Retinal pigment epithelial cell (primary cell): ENCODE measurements around the gene DPEP2.

Experiments
- DNase-seq: peaks from one replicate; pipeline ENCODE4 v3.0.0-alpha.2; 2010; ENCODE audit warnings: low read depth
- H3K4me3 ChIP-seq: 2 replicates; pipeline ENCODE4 v1.5.1; 2011; ENCODE audit warnings: mild to moderate bottlenecking, low read length, control low read depth, moderate library complexity
- TF ChIP-seq, protein P1 (sequence below): conservative IDR thresholded peaks from 2 replicates; pipeline ENCODE4 v1.5.1; 2011; ENCODE audit warnings: low read depth, low read length, control low read depth, inconsistent platforms

DPEP2 gene

DNA sequence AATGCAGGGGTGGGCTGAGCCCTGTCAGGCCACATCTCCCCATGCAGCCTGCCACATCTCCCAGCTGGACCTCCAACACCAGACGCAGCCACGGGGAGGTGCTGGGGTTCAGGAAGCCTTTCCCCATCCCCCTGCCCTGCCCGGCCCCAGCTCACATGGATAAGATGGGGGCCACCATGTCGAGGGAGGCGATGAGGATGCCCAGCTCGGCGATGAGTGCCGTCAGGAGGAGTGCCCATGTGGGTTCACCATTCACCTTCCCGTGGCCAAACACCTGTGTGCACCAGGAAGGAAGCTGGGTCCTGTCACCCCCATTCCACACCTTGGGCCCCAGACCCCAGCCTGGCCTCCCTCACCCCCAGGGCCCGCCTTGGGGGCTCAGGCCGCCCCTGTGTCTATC, 49.6 kb downstream of the DPEP2 start:
- DNase-seq: no peak
- TF ChIP-seq, protein P1, sequence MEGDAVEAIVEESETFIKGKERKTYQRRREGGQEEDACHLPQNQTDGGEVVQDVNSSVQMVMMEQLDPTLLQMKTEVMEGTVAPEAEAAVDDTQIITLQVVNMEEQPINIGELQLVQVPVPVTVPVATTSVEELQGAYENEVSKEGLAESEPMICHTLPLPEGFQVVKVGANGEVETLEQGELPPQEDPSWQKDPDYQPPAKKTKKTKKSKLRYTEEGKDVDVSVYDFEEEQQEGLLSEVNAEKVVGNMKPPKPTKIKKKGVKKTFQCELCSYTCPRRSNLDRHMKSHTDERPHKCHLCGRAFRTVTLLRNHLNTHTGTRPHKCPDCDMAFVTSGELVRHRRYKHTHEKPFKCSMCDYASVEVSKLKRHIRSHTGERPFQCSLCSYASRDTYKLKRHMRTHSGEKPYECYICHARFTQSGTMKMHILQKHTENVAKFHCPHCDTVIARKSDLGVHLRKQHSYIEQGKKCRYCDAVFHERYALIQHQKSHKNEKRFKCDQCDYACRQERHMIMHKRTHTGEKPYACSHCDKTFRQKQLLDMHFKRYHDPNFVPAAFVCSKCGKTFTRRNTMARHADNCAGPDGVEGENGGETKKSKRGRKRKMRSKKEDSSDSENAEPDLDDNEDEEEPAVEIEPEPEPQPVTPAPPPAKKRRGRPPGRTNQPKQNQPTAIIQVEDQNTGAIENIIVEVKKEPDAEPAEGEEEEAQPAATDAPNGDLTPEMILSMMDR: no peak
- H3K4me3 ChIP-seq: no peak overlapping the region

DNA sequence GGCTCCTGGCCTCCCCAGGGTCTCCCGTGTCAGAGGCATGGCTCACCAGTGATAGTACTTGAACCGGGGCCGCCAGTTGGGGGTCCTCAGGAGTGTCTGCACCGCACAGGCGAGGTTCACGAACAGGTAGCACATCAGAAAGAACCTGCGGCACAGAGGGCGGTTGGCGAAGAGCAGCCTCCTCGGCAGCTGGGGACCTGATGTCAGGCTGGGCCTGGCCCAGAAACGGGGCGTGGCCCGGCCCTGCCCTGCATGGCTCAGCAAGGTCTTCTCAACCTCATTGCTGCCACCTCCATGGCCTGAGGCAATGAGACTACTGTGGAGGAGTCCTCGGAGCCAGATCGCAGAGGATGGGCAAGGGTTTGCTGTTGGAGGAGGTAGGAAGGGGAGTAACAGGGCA, 51.3 kb downstream of the DPEP2 start:
- H3K4me3 ChIP-seq: no peak overlapping the region
- DNase-seq: no peak
- TF ChIP-seq, protein P1: no peak

DNA sequence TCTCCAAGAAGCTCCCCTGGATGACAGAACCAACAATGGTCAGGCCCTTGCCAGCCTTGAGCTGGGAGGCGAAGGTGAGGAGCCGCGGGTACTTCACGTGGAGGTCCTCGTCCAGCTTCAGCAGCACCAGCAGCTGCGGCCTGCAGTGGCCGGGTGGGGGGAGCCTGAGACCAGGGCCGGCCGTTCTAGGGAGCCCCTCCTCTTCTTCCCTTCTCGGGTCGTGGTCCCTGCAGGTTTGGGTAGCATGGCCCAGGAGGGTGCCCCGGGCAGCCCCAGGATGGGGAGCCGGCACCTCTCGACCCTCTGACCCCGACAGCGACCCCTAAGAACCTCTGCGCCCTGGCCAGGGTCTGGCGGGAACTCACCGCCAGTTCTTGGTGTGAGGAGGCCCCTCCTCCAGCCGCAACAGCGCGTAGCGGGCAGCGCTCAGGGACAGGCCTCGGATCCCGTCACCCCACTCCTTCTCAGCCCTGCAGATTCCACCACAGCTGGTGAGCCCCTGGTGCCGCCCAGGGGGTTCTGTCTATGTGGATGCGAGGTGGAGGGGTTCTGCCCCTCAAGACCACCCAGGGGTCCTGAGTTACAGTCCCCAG, 52.2 kb downstream of the DPEP2 start:
- no peak for DNase-seq

DNA sequence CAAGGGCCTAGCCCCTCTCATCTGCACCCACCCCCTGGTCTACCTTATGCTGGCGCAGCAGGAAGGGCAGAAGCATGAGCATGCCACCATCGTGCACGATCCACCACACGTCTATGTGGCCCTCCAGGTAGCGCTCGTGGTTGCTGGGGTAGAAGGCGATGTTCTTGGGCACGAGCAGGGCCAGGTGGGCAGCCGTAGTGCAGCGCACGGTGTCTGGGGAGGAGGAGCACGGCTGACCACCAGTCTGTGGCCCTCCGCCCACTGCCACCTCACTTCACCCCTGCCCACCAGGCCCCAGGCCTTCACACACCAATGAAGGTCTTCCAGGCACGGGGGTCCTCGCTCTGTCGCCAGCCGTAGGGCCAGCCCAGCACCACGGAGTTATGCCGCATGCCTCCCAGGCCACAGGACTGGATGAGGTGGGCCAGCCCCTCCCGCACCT, 53.1 kb downstream of the DPEP2 start:
- no peak for DNase-seq
- TF ChIP-seq, protein P1: no peak
- no peak overlapping the region for H3K4me3 ChIP-seq

More for the DNA sequence above, 52.2 kb downstream of the DPEP2 start:
- no peak overlapping the region for H3K4me3 ChIP-seq
- TF ChIP-seq, protein P1: no peak

DNA sequence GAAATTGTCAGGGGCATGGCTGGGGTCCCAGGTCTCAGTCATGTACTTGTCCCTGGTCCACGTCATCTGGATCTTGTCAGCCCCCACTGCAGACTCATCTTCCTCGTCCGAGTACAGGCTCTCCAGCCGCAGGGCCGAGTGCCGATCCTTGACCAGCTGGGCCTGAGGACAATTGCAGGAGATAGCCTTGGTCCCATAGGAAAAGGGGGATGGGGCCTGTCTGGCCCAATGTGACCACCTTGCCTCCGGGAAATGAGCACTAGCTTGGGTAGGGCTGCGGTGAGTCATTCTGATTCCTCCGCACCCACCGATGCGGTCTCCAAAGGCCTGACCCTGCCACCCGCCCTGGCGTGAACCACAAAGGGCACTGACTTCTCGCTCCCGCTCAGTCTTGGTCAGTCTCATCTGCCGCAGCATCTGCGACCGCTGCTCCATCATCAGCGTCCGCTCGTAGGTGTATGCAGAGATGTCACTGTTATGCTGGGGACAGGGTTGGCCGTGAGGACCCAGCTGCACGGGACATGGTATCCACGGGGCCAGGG, 53.8 kb downstream of the DPEP2 start:
- DNase-seq: no peak
- no peak overlapping the region for H3K4me3 ChIP-seq
- TF ChIP-seq, protein P1: no peak

DNA sequence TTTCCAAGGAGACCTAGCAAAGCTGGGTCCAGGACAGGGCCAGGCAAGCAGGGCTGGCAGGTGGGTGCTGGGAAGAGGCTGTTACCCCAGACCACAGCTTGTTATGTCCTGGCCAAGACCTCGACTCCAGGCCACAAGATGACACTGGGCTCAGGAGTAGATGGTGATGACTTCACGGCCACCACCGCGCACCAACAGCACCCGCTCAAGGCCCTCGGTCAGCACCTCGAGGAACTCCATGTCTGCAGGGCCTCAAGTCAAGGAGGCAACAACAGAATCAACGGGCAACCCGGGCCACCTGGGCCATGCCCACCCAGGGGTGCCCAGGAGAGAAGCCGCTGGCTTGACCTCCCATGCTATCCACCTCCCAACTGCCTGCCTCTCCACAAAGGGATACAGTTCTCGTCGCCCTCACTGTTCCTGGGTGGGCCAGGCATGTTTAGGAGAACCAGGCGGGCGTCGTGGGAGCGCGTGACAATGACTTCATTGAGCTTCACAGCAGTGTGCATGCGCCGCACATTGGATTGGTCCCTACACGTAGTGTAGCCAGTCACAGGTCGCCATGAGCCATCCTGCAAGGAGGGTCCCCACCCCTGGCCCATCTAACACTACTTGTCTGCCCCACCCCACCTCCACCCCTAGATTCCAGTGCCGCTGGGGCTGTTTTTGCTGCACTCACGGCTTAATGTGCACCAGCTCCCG, 54.4 kb downstream of the DPEP2 start:
- no peak overlapping the region for H3K4me3 ChIP-seq
- no peak for DNase-seq
- TF ChIP-seq, protein P1: no peak
